NCI-H748 (cell line): ENCODE data around the gene VEZT.

ENCODE experiments used
- DNase-seq: peaks from one replicate; lab custom pipeline; 2025; ENCODE audit not compliant: unreplicated experiment; lab: John Stamatoyannopoulos, UW

The VEZT gene

DNA sequence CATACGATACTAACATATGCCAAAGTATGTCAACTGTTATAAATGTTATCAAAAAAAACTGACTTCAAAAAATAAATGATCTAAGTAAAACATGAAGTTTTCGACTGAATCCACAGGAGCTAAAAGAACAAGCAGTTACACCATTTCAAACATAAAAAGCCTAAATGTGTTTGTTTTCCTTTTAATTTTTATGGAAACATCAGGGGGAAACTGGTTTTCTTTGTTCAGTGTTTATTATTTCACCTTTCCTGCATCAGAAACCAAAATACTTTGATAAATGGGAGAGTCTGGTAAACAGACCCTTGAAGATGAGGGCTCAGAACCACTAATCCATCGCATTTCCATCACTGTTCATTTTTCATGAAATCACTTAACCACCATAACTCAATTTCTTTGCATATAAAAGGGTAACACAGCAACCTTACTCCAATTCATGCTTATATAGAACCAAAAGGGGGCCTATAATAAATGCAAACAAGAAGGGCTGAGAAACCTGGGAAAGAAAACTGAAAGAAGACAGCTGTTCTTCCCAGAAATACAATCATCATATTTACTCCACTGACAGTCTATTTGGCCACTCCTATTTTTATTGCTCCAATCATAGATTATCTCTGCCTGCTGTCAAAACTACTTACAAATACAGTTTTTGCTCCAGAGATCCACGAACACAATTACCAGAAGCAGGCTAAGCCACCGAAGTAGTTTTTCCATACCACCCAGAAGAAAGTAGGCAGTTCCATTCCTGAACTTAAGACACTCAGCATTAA lies 17.3 kb upstream of the VEZT start:
- DNase-seq, result no peak

DNA sequence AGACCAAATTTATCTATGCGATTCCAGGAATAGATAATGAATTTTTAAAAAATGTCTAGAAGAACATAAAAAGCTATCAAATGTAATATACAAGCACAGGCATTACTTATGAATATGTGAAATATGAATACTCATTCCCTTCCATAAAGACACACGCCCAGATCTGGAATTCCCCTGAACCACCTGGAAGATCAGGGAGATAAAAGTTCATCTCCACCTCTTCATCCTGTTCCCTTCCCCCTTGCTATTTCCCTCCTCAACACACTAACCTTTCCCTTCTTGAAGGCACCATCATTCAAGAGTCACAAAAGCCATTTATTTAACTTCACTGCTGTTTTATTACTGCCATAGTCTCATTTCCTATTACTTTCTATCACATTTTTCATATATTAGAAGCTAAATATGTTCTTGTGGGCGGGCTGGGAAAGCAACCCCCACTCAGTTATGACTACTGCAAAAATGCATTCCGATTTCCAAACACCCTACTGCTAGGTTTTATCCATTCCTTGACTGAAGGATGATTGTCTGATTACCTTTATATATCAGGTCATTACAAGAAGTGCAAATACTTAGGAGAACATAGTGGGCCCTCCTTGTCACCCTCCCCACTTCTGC lies 16.4 kb upstream of the VEZT start:
- no peak for DNase-seq

DNA sequence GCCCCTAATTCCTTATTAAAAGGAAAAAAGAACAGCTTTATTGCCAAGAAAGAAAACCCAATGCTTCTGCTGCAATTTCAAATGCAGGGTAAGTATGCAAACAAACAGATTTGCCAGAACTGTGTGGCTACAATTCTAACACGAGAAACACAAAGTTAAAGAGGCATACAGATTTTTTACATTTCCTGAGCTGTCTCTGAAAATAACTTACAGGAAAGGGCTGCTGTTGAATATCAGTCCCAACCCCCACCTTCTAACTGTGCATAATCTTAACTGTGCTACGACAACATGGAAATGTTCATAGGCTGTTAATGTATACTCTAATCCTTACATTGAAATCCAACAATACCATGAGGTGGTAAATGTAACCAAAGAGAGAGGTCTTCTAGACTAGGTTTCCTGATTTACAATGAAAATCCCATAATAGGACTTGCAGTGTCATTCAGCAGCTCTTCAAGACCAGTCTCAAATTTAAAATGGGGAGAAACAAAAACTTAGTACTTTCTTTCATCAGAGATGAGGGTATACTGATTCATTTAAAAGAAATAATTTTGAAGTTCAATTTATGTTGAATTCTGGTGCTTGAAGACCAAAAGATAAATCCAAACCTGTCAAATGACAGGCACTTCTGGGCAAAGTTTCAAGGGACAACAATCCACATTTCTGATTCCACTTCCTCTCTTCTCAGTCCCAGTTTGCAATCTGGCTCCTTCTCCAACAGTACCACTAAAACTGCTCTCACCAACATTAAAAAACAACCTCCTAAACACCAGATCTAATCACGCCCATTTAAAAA lies 14.7 kb upstream of the VEZT start:
- DNase-seq, result no peak

DNA sequence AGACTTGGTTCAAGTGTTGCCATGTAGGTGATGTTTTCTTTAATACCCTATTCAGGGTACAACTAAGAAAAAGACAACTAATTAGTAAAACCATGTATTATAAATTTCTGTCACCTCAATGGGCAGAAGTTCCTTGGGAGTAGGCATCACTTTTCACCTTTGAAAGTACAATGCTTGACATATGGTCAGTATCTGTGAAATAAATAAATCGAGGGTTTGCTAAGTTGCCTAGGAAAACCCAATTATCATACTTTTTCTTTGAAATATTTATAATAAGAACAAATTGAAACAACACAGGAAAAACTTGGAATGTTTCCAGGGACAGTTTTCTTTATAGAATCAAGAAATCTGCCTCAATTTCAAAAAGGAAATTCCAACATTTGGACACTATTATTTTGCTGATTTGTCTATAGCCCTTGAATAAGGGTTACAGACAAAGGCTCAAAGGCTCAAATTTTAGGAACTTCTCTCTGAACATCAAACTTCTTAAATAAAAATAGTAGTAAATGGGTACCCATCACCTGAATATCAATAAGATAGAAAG lies 14.0 kb upstream of the VEZT start:
- no peak for DNase-seq

DNA sequence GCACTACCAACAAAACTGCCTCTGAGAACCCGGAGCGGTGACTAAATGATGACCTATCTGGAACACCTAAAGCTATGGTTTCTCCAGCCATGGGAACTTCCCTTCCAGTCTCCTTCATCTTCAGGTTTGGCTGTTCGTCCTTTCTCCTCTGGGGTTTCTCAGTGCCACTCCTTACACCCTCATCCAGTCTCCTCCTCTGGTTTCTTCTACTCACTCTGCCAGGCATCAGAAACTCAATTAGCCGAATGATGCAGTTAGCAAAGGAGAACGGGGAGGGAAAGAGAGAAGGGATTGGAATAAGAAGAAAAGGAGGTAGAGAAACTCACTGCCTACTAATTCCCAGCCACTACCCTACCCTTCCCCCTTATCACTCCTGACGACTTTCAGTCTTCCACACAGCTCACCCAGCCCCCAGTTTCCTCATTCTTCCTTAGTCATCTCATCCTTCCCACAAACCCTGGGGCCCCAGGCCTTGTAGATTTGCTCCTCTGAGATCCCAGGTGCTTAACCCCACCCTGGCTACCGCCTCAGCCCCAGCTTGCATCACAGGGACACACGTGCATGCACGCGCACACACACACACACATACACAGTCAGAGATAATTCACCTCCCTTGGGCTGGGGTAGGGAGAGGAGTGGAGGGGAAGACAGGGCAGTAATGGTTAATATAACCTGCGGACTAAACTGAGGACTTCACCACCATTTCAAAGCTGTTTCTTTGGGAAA lies 13.3 kb upstream of the VEZT start:
- no peak for DNase-seq

DNA sequence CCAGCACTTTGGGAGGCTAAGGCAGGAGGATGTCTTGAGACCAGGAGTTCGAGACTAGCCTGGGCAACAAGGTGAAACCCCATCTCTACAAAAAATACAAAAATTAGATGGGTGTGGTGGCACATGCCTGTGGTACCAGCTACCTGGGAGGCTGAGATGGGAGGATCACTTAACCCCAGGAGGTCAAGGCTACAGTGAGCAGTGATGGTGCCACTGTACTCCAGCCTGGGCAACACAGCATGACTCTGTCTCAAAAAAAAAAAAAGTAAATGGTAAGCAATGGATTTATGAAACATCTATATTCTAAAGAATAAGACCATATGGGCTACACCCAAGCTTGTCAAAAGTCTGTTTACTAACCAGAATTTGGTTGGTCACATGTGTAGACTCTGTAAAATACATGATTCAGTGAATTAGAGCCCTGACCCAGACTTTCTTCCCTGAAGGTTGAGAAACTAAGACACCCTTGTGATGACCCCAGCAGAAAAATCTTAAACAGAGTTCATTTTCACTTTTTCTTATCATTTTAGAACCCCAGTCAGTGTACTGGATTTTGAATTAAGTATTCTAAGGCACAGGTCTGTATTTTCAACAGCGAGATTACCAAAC lies 12.5 kb upstream of the VEZT start:
- no peak for DNase-seq

DNA sequence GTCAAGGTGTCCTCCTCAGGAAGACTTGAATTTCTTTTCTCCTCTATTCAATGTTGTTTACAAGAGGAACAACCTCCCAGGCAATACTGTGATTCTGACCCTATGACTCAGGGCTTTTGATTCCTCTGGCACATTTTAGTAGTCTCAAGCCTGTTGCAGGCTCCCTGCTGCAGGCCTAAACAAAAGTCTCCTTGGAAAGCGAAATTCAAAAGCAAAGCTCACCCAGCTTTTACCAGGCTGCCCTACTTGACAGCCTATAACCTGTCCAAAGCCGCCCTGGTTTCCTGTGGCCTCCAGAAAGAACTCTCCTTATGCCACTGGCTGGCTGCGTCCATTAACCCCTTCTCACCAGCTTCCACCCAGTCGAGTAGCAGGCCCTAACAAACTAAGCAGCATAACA lies 11.9 kb upstream of the VEZT start:
- no peak for DNase-seq

DNA sequence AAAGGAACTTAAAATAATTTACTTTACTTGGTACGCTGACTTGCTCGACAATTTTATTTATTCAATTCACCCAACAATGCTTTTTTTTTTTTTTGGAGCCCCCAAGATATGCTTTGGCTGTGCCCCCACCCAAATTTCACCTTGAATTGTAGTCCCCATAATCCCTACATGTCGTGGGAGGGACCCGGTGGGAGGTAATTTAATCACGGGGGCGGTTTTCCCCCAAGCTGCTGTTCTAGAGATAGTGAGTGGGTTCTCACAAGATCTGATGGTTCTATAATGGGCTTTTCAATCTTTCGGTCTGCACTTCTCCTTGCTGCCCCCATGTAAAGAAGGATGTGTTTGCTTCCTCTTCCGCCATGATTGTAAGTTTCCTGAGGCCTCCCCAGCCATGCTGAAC lies 10.7 kb upstream of the VEZT start:
- no peak for DNase-seq

DNA sequence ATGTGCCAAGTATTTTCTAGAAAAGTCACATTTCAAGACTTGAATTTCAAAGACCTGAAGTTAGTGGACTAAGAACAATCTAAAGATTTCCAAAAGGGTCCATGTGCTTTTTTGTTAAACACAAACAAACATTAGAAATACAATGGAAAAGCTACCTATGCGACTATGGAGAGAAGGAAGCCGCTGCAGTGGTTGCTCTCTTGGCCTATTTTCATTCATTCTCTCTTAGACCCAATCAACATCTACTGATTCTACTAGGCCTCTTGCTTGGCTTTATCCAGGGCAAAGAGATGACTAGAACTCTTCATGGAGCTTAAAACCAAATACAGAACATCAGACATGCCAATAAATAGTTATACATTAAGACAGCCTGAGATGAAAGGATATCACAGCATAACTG lies 10.2 kb upstream of the VEZT start:
- no peak for DNase-seq

DNA sequence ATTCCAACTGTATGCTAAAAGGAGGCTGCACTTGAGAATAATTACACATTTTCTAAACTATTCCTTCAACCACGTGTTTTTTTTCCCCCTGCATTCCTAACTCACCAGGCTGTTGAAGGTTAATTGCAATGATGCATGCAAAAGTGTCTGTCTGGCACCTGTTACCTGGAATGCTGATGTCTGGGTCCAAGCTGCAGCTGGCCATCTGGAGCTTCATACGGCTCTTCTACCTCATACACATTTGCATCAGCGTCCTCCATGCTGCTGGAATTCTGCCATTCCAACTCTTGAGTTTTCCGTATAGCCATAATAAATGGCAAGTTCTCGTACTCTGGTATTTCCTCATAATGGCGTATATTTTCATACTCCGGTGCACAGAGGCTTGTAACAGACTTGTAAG lies 8.9 kb upstream of the VEZT start:
- DNase-seq, result no peak

DNA sequence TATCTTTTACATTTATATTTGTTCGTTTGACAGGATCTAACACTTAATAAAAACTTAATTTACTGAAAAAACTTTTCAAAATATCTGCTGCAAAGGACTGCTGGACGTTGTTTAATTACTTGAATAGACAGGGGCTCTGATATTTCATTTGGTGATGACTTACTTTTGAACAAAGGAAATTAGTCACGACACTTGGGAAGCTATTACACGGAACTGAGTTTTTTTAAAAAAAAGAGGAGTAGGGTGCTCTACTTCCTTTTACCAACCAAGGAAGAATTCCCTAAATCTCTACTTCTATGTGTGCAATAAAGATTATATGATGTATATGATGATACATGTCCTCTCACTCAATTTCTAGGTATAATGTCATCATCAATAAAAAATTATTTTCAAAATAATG lies 5.0 kb upstream of the VEZT start:
- no peak for DNase-seq

DNA sequence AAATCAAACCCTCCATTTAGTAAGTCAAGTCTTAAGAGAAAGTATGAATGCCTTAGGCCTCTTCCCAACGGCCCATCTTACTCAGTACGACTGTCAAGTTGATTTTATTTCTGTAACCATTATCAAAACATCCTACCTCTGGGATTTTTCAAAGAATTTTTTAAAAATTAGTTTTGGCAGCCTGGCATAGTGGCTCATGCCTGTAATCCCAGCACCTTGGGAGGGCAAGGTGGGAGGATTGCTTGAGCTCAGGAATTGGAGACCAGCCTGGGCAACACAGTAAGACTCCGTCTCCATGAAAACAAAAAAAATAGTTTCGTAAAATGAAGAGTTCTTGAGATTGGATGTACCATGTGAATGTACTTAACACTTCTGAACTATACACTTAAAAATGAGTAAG lies 4.5 kb upstream of the VEZT start:
- DNase-seq, result no peak

DNA sequence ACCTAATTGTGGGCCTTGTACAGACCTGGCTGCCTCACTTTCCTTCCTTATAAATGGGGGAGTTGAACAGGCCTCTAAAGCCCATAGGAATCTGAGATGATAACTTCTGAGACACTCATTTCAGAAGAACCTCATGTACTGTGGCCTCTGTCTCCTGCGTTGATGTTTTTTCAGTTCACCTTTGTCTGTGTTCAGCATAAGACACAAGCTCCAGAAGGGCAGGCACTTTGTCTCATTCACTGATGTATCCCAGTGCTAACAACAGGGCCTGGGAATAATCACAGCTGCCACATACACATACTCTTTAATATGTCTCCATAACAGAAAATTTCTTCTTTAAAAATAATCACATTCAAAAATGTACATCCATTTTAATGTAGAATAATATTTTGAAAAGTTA lies 3.7 kb upstream of the VEZT start:
- DNase-seq, result no peak

DNA sequence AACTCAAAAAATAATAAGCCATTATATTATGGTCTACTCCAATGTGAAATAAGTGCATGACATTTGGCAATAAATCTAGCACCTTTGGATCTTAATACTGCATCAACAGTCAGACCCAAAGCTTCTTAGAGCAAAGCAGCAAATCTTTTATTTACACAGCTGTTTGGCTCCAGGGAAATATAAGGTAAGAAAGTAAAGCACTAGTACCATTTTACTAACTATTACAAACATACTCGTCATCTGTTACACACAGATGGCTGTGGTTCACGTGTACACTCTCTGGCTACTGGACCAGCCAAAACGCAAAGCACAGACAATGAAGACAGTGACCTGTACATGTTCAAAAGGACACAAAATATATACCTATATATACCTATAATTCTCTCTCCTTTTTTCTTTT lies 3.1 kb upstream of the VEZT start:
- DNase-seq, result peak; percentile 19

DNA sequence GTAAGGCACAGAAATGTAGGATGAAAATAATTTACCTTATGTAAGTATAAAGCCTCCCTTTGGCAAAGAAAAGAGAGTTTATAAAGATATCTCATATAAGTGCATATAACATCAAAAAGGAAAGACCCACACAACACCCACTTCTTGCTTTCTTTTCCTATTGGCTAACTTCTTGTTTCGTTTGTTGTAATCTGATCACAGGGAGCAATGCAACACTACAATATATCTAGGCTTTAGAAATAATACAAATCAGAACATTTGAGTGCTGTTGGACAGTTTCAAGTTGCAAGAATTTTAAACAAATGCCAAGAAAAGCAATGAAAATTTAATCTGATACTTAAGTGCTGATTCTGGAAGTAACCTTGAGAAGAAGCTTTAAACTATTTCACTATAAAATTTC lies 1.7 kb upstream of the VEZT start:
- peak; percentile 7 for DNase-seq

DNA sequence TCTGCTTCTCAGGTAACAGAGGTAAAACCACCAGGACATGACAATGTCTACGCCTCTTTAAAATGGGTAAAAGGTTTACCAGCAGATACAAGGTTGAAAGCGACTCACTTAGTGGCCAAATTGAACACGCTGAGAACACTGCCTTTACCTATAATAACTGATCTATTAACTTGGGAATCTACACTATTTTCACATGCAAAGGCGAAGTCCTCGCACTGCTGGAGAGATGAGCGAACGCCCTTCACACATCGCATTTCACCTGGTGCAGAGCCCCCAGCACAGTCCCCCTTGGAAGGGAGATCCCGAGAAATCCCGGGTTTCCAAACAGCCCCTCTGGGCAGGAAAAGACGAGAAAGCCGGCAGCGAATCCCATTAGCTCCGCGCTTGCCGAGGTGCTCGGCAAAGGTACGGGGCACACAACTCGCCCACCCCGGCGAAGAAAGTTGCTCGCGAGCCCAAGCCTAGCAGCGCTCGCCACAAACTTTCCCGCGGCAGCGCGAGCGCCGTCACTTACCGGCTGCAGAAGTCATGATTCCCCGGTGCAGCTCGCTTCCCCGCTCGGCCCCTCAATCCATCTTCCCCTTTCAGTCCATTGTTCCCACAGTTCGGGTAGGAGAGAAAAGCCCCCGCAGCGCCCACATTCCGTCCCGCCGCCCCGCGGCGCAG lies 763 bp upstream of the VEZT start:
- peak; percentile 77 for DNase-seq

DNA sequence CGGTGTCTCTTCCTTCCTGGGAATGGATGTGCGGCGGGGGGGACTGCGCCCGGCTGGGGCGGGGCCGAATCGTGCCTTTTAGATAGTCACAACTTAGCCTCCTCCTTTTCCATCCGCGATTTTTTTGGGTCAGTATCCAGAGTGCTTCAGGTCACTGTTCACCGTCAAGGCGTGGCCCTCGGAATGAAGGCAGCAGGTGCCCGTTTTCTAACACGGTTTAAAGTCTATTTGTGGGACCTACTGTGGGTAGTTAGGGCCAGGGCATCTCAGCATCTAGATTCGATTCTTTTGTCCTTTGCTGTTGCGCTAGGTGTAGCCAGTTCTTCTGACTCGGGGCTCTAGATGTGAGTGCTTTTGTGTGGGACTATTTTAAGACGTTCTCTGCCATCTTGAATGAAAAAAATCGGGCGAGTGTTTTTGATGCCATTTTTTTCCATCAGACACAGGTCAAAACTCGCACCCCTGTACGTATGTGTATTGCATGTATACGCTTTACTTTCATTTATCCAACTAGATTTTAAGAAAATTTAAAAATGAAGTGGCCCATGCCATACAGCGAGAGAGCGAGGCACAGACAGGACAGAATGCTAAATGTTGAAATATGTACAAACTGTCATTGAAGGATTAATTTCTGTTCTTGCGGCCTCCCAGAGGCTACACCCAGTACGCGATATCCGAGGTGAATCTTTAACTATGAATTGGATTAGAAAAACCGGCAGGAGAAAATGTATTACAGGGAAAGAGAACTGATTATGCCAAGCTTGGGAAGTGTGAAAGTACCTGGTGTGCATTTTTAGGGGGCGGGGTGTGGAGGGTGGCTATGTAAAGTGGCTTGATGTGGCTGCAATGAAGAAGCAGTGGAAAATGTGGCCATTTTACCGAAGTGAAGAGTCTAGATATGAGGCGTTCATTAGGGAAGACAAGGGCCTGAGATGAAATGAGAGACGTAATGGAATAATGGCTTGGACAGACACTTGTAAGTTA lies 835 bp downstream of the VEZT start:
- peak; percentile 48 for DNase-seq

DNA sequence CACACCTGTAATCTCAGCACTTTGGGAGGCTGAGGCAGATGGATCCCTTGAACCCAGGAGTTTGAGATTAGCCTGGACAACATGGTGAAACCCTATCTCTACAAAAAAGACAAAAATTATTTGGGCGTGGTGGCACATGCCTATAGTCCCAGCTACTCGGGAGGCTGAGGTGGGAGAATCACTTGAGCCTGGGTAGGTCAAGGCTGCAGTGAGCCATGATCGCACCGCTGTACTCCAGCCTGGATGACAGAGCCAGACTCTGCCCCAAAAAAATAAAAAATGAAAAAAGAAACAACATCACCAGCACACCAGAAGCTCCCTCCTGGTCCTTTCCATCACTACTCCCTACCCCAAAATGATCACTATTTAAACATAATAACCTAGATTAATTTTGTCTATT lies 2.6 kb downstream of the VEZT start:
- no peak for DNase-seq

DNA sequence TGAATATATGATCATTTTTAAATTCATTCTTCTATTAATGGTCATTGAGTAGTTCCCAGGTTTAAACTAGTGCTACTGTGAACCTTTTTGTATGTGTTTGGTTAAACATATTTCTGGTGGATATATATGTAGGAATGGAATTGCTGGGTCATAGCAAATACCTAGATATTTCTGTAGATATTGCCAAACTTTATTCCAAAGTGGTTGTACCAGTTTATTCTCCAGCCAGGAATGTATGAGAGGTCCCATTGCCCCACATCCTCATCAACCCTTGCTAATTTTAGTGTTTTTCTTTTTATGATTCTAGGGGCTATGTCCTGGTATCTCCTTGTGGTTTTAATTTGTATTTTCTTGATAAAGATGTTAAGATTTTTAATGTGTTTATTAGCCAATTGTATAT lies 3.1 kb downstream of the VEZT start:
- no peak for DNase-seq
